Duodenal mucosa (tissue), 2 donors: ENCODE results near the gene TTBK2.

Experiments used
- H3K27ac ChIP-seq: one replicate; pipeline ENCODE4 v1.7.0; 2013; ENCODE audit warnings: low read depth, low read length
- H3K27me3 ChIP-seq, 2 donors: one replicate each; pipeline ENCODE4 v1.7.0; 2013; ENCODE audit warnings: low read length in 2 of 2, control low read depth in 1 of 2; ENCODE audit not compliant: insufficient read depth in 2 of 2, control insufficient read depth in 1 of 2
- H3K36me3 ChIP-seq, 2 donors: one replicate each; pipeline ENCODE4 v1.7.0; 2013; ENCODE audit warnings: low read length in 2 of 2, control low read depth in 1 of 2; ENCODE audit not compliant: insufficient read depth in 2 of 2, control insufficient read depth in 1 of 2
- H3K4me1 ChIP-seq, 2 donors: one replicate each; pipeline ENCODE4 v1.7.0; 2013; ENCODE audit warnings: low read length in 2 of 2, control low read depth in 1 of 2; ENCODE audit not compliant: insufficient read depth in 2 of 2, control insufficient read depth in 1 of 2
- H3K4me3 ChIP-seq, 2 donors: one replicate each; pipeline ENCODE4 v1.7.0; 2013; ENCODE audit warnings: low read length in 2 of 2, low read depth in 1 of 2
- H3K9ac ChIP-seq, 2 donors: one replicate each; pipeline ENCODE4 v1.7.0; 2013; ENCODE audit warnings: low read length in 2 of 2, low read depth in 1 of 2
- H3K9me3 ChIP-seq, 2 donors: one replicate each; pipeline ENCODE4 v1.7.0; 2013; ENCODE audit warnings: low read length in 2 of 2, control low read depth in 1 of 2; ENCODE audit not compliant: control insufficient read depth in 1 of 2

Gene TTBK2

DNA sequence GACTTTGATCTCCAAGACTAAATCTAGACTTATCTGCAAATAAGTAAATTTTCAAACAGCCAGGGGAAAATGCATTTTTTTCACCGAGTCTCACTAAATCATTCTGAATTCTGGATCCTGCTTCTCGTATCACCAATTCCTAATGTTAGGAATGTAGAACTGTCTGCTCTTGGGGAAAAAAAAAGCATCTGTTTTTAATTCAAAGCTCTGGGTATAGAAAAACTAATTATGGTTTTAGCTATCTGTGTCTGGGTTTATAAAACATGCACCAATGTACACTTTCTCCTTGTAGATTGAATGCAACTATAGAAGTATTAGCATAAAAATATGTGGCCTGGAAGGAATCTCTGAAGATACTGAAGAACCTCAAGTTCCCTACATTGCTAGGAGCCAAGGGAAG, 178.9 kb downstream of the TTBK2 start:
- Histone ChIP-seq H3K36me3 (peaks cover 3 to 6% of the 10 kb centered on the region in 2 donors), H3K4me1 (no peaks in the 10 kb centered on the region), H3K9me3 (no peaks in the 10 kb centered on the region), H3K9ac (no peak overlapping the region), H3K27me3 (no peaks in the 10 kb centered on the region), H3K27ac (no peak overlapping the region), H3K4me3 (no peak overlapping the region)

GRCh38 chr15:42737529-42738328, 182.8 kb downstream of the TTBK2 start:
- Histone ChIP-seq H3K27ac (peak overlapping the region; percentile 63), H3K36me3 (peaks cover 9 to 23% of the 10 kb centered on the region in 2 donors), H3K4me3 (peak overlapping the region; percentile 66 to 83), H3K9me3 (no peaks in the 10 kb centered on the region), H3K9ac (peak overlapping the region; percentile 74 to 76), H3K4me1 (peaks cover 7 to 9% of the 10 kb centered on the region in 2 donors), H3K27me3 (no peaks in the 10 kb centered on the region)

DNA sequence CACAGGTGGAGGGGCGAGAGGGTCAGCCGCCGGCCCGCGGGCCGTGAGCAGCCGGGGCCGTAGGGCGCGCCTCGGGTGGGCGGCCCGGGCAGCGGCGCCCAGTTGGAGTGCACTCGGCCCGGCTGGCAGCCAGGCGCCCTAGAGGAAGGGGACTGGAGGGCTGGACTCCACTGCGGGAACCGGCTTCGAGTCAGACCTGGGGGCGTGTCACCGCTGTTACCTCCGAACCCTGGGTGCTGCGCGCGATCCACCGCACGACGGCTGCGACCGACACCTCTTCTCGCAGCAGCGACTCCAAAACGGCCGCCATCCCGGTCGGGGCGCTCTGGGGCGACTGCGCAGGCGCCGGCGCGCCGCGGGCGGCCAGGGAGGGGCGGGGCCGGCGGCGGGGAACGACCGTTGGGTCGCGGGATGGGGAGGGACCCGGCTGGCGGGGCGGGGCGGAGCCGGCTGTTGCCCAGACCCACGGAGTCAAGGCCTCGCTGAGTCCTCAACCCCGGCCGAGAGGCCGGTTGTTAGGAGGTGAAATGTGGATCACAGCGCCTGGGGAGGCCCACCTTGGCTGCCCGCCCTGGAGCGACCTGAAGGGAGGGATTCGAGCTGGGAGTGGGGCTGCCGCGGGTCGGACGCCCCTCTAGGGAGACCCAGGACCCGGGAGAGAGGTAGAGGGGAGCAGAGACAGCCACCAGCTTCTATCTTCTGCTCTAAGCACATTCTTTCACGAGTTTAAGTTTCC, 183.6 kb downstream of the TTBK2 start, which contains the start of gene CDAN1:
CDAN1 (minus strand) TSS at position 336 of the 736 bp plus-strand sequence; CDS start at position 310, 26 bp downstream.
- Histone ChIP-seq H3K9ac (peak within 1 kb of the TSS; percentile 74 to 87), H3K9me3 (no peaks in the 10 kb centered on the region), H3K27me3 (no peaks in the 10 kb centered on the region), H3K4me1 (peaks cover 7 to 9% of the 10 kb centered on the region in 2 donors), H3K4me3 (peak within 1 kb of the TSS; percentile 83 to 93), H3K36me3 (peaks cover 15 to 31% of the 10 kb centered on the region in 2 donors), H3K27ac (peak within 1 kb of the TSS; percentile 64)

GRCh38 chr15:42736178-42736792, 184.3 kb downstream of the TTBK2 start:
- peaks cover 7 to 9% of the 10 kb centered on the region in 2 donors for H3K4me1 ChIP-seq
- peaks cover 20 to 38% of the 10 kb centered on the region in 2 donors for H3K36me3 ChIP-seq
- H3K4me3 ChIP-seq = peak overlapping the region; percentile 83 to 93
- H3K27me3 ChIP-seq = no peaks in the 10 kb centered on the region
- peak overlapping the region; percentile 74 to 87 for H3K9ac ChIP-seq
- H3K27ac ChIP-seq = peak overlapping the region; percentile 64
- H3K9me3 ChIP-seq = no peaks in the 10 kb centered on the region

DNA sequence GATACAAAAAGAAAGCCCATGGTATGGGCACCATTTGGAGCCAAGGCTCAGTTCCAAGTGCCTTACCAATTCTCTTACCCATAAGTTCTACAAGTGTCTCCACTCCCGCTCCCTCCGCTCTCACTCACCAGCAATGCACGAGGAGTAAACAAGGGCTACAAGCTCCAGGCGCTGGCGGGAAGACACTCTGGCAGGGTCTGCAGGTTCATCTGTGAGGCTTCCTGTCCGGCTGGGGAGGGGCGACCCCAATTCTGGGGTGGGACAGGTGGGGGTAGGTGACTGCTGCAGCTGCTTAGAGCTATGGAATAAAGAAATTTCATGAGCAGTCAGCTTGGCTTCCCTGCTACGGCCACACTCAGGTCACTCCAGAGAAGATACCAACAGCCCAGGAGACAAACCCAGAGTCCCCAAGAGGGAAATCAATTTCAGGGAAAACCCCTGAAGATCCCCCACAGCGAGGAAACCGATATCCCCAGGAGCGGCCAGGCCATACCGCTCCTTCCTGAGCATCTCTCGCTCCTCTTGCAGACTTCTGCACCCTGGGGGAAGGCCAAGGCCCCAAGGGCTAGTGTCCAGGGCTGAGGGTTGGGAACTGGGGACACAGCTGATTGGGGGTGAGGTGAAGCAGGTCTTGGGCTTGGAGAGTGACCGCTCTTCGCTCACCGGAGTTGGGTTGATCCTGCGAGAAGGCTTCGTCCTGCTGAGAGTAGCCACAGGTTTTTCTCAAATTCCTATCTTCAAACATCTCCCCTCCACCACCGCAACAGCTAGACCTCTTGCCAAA, 185.0 kb downstream of the TTBK2 start:
- Histone ChIP-seq H3K36me3 (peaks cover 20 to 45% of the 10 kb centered on the region in 2 donors), H3K9ac (peak overlapping the region; percentile 74 to 87), H3K4me3 (peak overlapping the region; percentile 83 to 93), H3K4me1 (peaks cover 7 to 9% of the 10 kb centered on the region in 2 donors), H3K27me3 (no peaks in the 10 kb centered on the region), H3K9me3 (no peaks in the 10 kb centered on the region), H3K27ac (no peak overlapping the region)

DNA sequence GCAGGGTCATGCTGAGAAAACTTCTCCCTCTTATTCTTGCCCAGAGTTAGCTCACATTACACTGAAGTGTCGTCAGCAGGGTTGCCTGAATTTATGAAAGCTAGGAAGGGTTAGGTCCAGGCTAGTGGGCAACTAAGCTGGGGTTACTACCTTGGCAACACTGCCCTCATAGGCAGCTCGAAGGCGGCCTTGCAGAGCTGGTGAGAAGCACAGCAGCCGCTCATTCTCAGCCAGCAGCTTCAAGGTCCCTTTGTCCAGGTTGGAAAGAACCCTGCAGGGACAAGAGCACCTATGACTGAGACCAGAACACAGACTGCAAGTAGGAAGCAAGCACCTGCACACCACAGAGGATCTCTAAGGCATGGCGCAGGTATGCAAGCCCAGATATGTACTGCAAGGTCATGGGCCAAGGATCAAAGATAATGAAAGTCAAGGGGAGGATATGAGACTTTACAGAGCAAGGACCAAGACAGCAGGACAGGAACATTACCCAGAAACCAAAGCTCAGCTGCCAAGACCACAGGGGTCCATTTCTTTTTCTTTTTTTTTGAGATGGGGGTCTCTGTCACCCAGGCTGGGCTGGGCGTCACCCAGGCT, 186.4 kb downstream of the TTBK2 start:
- H3K27ac ChIP-seq = no peak overlapping the region
- no peaks in the 10 kb centered on the region for H3K27me3 ChIP-seq
- no peak overlapping the region for H3K9ac ChIP-seq
- H3K4me3 ChIP-seq = no peak overlapping the region
- H3K36me3 ChIP-seq = peaks cover 23 to 57% of the 10 kb centered on the region in 2 donors
- H3K4me1 ChIP-seq = peaks cover 7 to 9% of the 10 kb centered on the region in 2 donors
- H3K9me3 ChIP-seq = no peaks in the 10 kb centered on the region

GRCh38 chr15:42733027-42733426, 187.6 kb downstream of the TTBK2 start:
- Histone ChIP-seq H3K36me3 (peaks cover 29 to 67% of the 10 kb centered on the region in 2 donors), H3K9ac (no peak overlapping the region), H3K27me3 (no peaks in the 10 kb centered on the region), H3K4me3 (no peak overlapping the region), H3K27ac (no peak overlapping the region), H3K4me1 (peaks cover 7 to 9% of the 10 kb centered on the region in 2 donors), H3K9me3 (no peaks in the 10 kb centered on the region)

- no peaks in the 10 kb centered on the region for H3K27me3 ChIP-seq
- no peak overlapping the region for H3K9ac ChIP-seq
- H3K27ac ChIP-seq = no peak overlapping the region
- H3K4me1 ChIP-seq = peaks cover 7 to 9% of the 10 kb centered on the region in 2 donors
- peaks cover 31 to 75% of the 10 kb centered on the region in 2 donors for H3K36me3 ChIP-seq
- H3K9me3 ChIP-seq = no peaks in the 10 kb centered on the region
- H3K4me3 ChIP-seq = no peak overlapping the region
These were observed 188.3 kb downstream of the TTBK2 start for GRCh38 chr15:42732095-42732827.

- H3K4me3 ChIP-seq = no peak overlapping the region
- H3K9me3 ChIP-seq = no peaks in the 10 kb centered on the region
- H3K27ac ChIP-seq = no peak overlapping the region
- H3K27me3 ChIP-seq = no peaks in the 10 kb centered on the region
- H3K36me3 ChIP-seq = peaks cover 36 to 83% of the 10 kb centered on the region in 2 donors
- H3K4me1 ChIP-seq = peaks cover 7 to 9% of the 10 kb centered on the region in 2 donors
- H3K9ac ChIP-seq = no peak overlapping the region
These were observed 189.1 kb downstream of the TTBK2 start for GRCh38 chr15:42731461-42731860.
